ENCODE results near the gene ZNF334.
A peak's percentile ranks its signal among the peaks of the same experiment; 100 is the strongest.

The ZNF334 gene

DNA sequence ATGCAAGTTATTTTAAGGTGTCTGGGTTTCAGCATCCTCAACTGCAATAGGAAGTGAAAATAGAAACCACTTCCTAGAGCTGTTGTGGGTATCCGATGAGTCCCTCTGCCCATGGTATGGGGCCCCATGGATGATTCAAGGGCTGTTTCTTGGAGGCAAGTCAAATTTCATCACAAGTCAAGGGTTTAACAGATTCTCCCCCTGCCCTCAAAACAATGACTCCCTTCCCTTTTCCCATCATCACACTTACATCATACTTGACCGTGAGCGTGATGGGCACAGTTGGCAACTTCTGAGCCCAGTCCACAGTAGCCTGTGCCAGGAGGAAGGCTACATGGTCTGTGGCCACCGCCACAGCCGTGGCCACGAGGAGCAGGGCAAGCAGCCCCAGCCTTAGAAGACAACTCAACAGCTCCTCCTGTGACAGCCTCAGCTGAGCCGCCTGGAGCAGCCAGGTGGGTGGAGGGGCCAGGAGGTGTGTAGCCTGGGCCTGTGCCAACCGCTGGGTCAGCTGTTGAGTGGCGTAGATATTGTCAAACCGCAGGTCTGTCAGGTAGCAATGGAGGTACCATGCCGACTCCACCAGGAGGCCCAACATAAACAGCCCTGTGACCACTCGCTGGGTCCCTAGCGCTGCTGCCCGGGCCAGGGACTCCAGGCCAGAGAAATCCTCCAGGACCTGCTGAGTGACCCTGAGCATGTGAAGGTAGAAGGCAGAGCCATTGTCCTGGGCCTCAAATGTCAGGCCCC is 31.9 kb upstream of the ZNF334 start:
- no peak for DNase-seq

DNA sequence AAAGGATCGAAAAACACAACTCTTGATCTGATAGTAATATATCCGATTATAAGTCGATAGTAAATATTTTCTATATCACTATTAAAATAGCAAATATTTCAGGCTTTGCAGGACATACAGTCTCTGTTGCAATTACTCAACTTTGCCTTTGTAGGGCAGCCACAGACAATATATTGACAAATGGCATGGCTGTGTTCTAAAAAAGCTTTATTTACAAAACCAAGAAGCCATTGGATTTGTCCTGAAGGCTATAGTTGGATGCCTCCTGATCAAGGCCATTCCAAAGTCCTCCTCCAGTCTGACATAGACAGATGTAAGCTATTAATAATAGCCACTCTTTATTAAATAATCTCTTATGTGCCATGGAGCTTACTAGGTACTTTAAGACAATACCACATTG is 31.2 kb upstream of the ZNF334 start:
- no peak for DNase-seq

DNA sequence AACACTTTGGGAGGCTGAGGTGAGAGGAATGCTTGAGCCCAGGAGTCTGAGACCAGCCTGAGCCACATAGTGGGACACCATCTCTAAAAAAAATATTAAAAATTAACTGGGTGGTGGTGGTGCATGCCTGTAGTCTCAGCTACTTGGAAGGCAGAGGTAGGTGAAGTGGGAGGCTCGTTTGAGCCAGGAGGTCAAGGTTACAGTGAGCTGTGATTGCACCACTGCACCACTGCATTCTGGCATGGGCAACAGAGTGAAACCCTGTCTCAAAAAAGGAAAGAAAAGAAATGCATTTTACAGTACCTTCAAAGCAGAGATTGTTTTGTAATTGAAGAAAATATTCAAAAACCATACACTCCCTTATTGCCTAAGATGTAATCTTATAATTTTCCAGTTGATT is 30.6 kb upstream of the ZNF334 start:
- DNase-seq: no peak

DNA sequence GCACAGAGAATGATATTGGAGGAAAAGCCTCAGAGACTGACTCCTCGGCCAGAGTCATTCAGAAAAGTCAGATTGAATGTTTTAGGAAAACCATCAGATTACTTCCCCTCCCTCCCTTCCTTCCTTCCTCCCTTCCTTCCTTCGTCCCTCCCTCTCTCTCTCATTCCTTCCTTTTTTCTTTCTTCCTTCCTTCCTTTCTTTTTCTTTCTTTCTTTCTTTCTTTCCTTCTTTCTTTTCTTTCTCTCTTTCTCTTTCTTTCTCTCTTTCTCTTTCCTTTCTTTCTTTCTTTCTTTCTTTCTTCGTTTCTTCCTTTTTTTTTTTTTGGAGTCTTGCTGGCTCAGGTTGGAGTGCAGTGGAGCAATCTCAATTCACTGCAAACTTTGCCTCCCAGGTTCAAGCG is 29.7 kb upstream of the ZNF334 start:
- DNase-seq: no peak

DNA sequence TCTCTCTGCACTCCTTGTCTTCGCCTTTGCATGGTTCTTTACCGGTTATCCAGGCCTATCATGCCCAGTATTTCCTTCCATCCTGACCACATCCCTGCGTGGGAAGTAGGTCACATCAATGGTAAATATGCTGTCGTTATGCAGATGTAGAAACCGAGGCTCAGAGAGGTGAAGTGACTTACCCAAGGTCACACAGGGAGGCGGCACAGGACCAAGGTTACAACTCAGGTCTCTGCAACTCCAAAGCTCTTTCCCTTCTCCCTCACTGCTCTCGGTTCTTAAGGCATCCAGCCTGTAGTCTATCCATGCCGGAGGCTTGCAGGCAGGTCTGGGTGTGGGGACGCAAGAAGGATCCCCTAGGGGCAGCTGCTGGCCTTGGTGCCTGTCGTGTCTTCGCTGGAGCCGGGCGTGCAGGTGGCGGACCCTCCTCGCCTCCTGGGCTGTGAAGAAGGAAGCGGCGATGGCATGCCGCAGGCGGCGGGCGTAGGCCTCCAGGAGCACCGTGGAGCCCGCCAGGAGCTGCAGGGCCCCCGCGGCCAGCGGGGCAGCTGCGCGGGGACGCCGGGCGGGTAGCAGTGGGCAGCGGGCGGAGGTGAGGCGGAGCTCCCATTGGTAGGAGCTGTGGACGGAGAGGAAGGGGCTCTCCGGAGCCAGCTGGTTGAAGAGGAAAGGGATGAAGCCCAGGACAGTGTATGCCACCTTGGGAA is 28.0 kb upstream of the ZNF334 start:
- peak; percentile 9 for DNase-seq

DNA sequence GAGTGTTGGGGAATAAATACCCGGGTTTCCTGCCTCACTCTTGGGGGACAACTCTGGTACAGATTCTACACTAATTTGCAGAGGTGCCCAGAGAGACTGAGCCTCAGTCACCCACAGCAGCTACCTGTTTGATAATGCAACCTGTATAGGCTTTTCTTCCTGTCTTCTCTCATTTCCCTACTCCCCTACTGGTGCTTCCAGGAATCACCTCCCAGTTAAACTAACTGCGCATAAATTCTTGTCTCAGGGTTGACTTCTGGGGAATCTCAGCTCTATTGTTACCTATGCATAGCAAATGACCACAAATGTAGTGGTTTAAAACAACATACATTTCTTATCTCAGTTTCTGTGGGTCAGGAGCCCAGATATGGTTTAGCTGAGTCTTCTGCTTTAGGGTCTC is 25.8 kb upstream of the ZNF334 start:
- no peak for DNase-seq

DNA sequence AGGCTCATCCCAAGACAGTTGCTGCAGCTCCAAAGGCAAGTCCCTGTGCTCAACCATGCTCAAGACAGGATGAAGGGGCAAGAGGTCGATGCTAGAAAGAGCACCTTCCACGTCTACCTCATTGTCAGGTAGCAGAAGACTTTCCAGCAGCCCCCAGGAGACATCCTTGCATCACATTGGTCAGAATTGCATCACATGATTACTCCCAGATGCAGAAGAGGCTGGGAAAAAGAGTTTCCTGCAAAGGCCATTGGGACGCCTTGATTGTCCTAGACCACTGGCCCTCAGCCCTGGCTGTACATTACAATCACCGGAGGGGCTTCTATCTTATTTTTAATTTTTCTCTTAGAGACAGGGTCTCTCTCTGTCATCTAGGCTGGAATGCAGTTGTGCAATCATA is 17.3 kb upstream of the ZNF334 start:
- no peak for DNase-seq

DNA sequence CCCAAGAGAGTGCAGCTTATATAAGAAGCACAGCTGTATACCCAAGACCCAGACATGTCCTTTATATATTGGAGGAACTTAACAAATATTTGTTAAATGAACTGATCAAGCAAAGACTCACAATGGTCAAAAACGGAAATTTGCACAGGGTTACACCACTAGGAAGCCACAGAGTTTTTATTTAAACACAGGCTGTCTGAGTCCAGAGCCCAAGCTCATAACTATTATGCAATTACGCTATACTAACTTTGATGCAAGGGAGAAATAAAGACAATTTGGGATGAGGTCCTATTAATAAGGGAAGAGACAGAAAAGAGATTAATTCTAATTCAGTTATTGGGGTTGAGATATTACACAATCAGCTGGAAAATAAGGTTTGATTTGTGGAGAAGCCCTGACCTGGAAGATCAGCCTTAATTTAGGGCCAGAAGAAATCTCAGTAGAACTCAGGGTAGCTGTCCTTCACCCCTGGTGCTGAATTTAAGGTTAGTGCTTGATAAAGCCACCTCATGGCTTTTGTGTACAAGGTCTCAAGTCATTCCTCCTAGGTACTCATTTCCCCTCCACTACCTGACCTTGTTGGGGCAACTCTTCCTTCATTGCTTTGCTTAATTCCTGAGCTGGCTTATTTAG is 10.5 kb upstream of the ZNF334 start:
- no peak for DNase-seq

DNA sequence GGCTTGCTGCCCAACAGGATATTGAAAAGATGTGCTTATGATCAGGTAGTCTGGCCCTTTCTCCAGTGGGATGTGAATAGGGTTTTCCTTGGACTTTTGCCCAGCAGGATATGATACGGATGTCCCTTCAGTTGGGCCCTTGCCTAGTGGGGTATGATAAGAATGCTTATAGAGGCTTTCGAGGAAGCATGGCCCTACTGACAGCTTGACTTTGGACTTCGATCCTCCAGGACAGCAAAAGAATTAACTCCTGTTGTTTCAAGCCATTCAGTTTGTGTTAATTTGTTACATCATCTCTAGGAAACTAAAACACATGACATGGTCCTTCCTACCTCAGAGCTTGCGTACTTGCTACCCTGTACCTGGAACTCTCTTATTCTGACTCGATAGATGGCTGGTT is 9.7 kb upstream of the ZNF334 start:
- no peak for DNase-seq

DNA sequence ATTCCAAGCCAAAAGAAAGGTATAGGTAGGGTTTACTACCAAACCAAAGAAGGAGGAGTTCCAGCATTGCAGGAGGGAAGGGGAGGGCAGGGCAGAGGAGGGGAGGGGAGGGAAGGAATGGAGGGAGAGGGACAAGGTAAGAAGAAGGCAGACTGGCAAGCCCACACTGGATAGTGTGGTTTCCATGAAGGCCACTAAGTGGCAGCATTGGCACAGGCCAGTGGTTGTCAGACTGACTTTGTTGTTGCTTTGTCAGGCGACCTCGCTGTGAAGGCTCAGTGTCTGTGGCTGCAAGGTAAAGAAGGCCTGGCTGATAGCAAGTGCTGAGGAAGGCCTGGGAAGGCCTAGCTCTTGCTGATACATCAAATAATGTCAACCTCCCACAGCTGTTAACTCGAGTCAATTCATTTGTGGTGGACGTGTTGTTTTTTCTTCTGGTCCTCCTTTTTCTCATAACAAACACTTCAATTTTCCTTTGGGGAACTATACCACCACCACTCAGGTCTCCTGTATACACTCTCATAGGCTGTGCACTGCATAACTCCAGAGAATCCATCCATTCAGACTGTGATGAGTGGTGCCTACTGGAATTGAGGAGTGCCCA is 7.7 kb upstream of the ZNF334 start:
- DNase-seq: peak; percentile 50

DNA sequence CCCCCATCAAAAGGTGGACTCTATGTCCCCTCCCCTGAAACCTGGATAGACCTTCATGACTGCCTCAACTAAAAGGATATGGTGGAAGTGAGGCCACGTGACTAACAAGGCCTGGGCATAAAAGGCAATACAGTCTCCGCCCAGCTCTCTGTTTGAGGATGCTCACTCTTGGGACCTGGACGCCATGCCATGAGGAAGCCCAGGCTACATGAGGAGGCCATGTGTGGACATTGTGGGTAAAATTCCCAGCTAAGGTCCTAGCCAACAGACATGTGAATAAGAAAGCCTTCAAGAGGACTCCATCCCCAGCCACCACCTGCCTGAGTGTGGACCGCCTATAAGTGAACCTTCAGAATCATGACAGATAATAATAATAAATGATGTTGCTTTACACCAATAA is 7.2 kb upstream of the ZNF334 start:
- DNase-seq: no peak

DNA sequence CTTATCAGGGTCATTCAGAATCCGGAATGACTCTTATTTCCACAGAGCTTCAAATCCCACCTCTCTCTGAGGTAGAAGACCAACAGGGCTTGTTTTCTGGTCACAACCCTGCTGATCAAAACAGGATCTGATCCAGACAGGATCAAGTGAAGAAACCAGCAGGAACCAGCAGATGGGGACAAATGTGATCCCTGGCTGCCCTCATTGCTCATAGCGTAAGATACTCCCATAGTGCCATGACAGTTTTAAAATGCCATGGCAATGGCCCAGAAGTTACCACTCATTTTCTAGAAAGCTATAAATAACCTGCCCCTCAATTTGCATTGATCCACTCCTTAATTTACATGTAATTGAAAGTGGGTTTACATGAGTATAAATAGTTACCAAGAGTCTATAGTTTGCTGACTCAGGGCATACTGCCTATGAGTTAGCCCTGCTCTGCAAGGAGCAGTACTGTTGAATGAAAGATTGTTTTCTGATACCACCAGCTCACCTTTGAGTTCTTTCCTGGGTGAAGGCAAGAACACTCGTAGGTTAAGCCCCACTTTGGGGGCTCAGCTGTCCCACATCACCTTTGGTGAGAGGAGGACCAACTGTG is 6.2 kb upstream of the ZNF334 start:
- DNase-seq: no peak

DNA sequence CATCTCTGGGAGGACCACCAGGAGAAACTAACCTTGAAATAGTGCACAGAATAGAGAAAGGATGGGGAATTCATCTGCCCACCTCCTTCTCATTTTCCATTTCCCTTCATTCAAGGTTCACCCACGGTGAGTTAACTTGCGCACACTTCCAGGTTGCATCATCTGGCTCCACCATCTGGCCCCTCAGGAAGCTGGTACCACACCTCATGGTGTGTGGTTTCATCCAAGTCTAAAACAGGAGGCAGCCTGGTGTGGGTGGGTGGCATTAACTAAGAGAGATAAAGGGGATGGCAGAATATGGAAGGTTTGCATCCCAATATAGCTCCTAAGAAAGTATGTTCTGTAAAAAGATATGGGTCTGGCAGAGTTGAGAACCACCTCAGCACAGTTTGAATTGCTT is 3.8 kb downstream of the ZNF334 start:
- DNase-seq: no peak

DNA sequence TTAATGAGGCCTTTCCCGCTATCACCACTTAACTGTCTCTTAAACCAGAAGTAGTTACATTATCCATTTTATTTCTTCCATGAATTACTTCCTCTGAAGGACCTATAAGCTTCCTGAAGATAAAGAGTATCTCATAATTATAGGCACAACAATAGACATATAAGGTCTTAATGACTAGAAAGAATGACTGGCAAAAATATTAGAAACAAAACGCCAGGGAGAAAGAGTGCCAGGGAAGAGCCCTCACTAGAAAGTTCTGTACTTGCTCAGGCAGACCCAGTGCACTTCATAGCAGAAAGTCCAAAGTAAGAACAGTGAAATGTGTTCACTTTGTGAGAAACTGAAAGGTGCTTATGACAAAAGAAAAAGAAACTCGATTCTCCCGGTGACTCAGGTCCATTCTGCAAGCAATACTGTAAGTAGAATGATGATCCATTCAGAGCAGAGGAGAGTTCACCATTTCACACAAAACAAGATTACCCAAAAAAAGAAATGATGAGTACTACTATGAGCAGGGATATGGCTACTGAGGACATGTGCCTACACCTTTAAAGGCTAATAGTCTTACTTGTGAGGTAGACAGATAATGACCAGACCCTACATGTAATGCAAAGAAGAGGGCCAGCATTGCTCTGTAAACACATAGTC is 5.5 kb downstream of the ZNF334 start:
- DNase-seq: no peak

DNA sequence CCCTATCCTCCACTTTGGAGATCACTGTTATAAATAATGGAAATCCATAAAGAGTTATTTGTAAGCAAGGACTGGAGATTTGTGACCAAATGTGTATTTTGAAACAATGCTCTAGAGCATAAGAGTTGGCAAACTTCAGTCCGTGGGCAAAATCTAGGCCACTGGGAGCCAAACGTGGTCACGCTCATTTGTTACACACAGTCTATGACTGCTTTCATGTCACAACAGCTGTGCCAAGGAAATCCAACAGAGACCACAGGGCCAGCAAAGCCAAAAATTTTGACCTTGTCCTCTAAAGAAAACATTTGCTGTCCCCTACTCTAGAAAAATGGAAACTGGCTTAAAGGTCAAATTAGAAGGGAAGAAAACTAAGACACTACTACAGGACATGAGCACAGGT is 7.9 kb downstream of the ZNF334 start:
- DNase-seq: no peak

DNA sequence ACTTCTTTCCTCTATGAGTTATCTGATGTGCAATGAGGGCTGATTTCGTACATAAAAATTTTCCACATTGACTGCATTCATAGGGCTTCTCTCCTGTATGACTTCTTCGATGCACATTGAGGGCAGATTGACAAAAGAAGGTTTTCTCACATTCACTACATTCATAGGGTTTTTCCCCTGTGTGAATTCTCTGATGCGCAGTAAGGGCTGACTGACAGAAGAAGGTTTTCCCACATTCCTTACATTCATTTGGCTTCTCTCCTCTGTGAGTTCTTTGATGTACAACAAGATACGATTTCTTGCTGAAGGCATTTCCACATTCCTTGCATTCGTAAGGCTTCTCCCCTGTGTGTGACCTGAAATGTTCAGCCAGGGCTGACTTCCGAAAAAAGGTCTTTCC is 11.4 kb downstream of the ZNF334 start:
- no peak for DNase-seq

DNA sequence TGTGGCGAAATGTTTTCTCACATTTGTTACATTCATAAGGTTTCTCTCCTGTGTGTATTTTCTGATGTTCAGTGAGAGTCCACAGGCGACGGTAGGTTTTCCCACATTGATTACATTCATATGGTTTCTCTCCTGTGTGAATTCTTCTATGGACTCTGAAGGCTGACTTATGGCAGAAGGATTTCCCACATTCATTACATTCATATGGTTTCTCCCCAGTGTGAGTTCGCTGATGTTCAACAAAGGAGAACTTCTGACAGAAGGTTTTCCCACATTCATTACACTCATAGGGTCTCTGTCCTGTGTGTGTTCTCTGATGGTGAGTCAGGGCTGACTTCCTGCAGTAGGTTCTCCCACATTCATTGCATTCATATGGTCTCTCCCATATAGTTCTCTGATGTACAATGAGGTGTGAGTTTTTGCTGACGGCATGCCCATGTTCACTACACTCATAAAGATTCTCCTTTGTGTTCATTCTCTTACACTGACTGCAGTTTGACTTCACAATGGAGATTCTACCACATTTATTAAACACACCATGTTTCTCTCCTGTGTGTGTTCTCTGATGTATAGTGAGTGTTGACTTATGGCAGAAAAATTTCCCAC is 11.9 kb downstream of the ZNF334 start:
- DNase-seq: no peak

DNA sequence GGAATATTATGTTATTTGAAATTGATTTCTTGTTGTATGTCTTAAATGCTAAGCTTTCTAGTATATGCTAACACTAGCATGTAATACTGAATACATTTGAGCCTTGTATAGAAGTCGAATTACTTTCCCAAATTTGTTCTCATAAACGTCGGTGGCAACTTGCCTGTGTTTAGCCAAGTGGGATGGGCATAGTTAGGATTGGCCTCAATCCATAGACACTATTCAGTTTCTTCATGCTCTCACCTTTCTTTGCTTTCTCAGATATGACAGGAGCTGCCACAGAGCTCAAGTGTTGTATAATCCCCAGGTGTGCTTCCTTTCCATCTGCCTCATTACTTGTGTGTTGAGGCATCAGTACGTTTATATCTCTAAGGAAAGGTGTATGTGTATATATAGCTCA is 19.3 kb downstream of the ZNF334 start:
- DNase-seq: no peak

DNA sequence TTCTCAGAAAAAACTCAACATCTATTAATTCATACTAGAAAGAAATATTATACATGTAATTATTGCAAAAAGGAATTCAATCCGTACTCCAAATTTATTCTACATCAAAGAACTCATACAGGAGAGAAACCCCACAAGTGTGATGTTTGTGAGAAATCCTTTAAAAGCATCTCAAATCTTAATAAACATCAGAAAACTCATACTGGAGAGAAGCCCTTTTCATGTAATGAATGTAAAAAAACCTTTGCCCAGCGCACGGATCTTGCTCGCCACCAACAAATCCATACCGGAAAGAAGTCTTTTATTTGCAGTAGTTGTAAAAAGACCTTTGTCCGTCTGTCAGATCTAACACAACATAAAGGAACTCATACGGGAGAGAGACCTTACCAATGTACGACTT is 22.0 kb downstream of the ZNF334 start:
- no peak for DNase-seq

DNA sequence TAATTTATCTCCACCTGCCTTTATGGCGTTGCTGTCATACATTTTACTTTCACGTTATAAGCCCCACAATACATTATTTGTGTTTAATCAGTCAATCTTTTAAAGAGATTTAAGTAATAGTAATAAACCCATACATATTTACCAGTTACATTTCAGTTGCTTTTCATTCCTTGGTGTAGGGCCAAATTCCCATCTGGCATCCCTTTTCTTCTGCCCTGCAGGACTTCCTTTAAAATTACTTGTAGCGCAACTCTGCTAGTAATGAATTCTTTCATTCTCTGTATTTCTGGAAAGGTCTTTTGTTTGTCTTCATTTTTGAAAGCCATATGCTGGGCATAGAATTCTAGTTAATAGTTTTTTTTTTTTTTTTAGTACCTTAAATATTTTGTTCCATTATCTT is 24.9 kb downstream of the ZNF334 start:
- DNase-seq: no peak

DNA sequence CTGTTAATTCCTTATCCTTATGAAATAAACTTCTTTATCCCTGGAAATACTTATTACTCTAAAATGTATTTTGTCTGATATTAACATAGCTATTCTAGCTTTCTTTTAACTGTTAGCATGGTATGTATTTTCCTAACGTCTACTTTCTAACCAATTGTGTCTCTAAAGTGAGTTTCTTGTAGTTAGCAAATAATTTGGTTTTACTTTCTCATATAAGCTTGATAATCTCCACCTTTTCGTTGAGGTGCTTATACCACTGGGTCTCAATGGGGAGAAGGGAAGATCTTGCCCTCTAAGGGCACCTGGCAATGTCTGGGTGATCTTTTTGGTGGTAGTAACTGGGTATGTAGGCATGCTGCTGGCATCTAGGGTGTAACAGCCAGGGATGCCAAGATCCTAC is 25.7 kb downstream of the ZNF334 start:
- no peak for DNase-seq

DNA sequence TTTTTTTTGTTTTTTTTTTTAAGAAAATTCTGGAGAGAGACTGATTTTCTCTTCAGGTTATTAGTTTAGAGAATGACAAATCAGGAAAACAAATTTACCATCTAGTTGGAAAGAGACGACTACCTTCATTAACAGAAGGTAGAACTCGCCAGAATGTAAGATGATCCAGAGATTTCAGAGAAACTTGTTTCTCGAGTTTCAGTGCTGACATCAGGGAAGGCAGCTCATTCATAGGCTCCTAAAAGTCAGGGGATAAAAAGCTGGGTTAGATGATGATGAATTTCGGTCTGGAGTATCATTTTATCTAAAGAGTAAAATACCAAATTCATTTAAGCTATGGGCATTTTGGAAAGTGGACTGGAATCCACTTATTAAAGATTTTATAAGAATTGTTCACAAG is 27.9 kb downstream of the ZNF334 start:
- DNase-seq: no peak

DNA sequence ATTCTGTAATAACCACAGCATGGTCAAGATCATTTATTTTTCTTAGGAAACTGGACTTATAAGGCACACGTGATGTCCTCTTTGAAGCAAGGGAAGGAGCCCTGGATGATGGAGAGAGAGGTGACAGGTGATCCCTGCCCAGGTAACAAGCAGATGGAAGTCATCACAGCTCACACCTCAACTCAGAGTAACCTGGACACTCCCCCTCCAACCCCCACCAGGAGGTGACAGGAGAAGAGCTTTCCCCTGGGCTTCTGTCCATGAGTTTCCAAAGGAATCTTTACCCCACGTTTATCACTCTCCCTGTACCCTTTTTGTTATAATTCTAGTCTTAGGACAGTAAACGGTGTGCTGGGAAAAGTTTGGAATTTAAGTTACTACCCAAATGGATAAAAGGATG is 28.4 kb downstream of the ZNF334 start:
- no peak for DNase-seq

Measured in retina (tissue), 1 donor.